Measurements from ENCODE around the gene ITIH6.

ITIH6 gene

DNA sequence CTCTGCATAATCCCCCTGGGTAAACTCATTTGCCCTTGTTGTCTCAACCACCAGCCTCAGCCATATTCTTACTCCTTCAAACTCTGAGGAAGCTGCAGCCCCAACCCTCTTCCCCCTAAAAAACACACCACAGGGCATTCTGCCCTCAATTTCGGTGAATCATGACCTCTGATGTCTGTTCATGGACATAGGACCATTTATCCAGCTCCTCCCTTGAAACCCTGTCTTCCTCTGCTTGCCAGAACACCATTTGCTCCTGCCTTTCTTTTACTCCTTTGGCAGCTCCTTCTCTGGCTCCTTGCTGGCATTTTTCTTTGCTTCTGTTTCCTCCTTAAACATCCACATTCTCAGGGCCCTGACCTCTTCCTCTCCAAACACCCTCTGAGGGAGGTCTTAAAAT lies 87.1 kb downstream of the ITIH6 start:
- DNase-seq (ENCODE audit: low spot score): no peak

GRCh38 chrX:54708404-54708803 lies 89.7 kb downstream of the ITIH6 start:
- no peak for DNase-seq (ENCODE audit: low spot score)

Measured in pons (tissue), 1 donor.